Measurements from ENCODE around the gene URGCP. TPM values are rescaled to one million over a fixed set of nuclear protein-coding genes. Genes with fewer than 3 reads are reported as not detected.
"Not testable (repeated sequence)": the region's sequence is repeated elsewhere in the genome, so short reads cannot be mapped to it uniquely, and the experiment has no call there.

The URGCP gene
- polyA plus RNA-seq, 2 donors = 12.2 to 18.8 TPM

- no peaks in the 10 kb centered on the region for H3K9me3 ChIP-seq (ENCODE audit: control insufficient read depth in 2 of 2, insufficient read depth in 1 of 2, low read depth in 1 of 2, low read length in 1 of 2)
- no peak overlapping the region for H3K4me3 ChIP-seq (ENCODE audit: low read depth in 1 of 2, low read length in 2 of 2)
- peaks cover 0 to 8% of the 10 kb centered on the region in 2 donors for H3K36me3 ChIP-seq (ENCODE audit: control insufficient read depth in 2 of 2, insufficient read depth in 2 of 2, low read length in 1 of 2)
- no peak overlapping the region for H3K27ac ChIP-seq (ENCODE audit: low read depth in 2 of 2, low read length in 1 of 2)
- H3K4me1 ChIP-seq (ENCODE audit: control insufficient read depth in 2 of 2, insufficient read depth in 2 of 2, low read length in 1 of 2) = peaks cover 0 to 3% of the 10 kb centered on the region in 2 donors
- H3K27me3 ChIP-seq (ENCODE audit: control insufficient read depth in 1 of 2, insufficient read depth in 2 of 2, low read length in 2 of 2) = no peaks in the 10 kb centered on the region
- 36% methylated on average over 2 of the region's 2 CpGs for WGBS, 2 donors
Measured at GRCh38 chr7:43921423-43921822, 15.0 kb upstream of the URGCP start.

- H3K36me3 ChIP-seq (ENCODE audit: control insufficient read depth in 2 of 2, insufficient read depth in 2 of 2, low read length in 1 of 2) = peaks cover 0 to 8% of the 10 kb centered on the region in 2 donors
- no peaks in the 10 kb centered on the region for H3K9me3 ChIP-seq (ENCODE audit: control insufficient read depth in 2 of 2, insufficient read depth in 1 of 2, low read depth in 1 of 2, low read length in 1 of 2)
- no peak overlapping the region for H3K27ac ChIP-seq (ENCODE audit: low read depth in 2 of 2, low read length in 1 of 2)
- H3K27me3 ChIP-seq (ENCODE audit: control insufficient read depth in 1 of 2, insufficient read depth in 2 of 2, low read length in 2 of 2) = no peaks in the 10 kb centered on the region
- H3K4me1 ChIP-seq (ENCODE audit: control insufficient read depth in 2 of 2, insufficient read depth in 2 of 2, low read length in 1 of 2) = no peaks in the 10 kb centered on the region
- no peak overlapping the region for H3K4me3 ChIP-seq (ENCODE audit: low read depth in 1 of 2, low read length in 2 of 2)
- whole genome bisulfite sequencing, 2 donors = 95% methylated on average over 5 of the region's 5 CpGs
Measured at GRCh38 chr7:43915907-43916306, 9.5 kb upstream of the URGCP start.

- no peak overlapping the region for H3K4me3 ChIP-seq (ENCODE audit: low read depth in 1 of 2, low read length in 2 of 2)
- no peaks in the 10 kb centered on the region for H3K4me1 ChIP-seq (ENCODE audit: control insufficient read depth in 2 of 2, insufficient read depth in 2 of 2, low read length in 1 of 2)
- 87 to 89% methylated on average over 5 of the region's 5 CpGs for WGBS, 2 donors
- no peaks in the 10 kb centered on the region for H3K27me3 ChIP-seq (ENCODE audit: control insufficient read depth in 1 of 2, insufficient read depth in 2 of 2, low read length in 2 of 2)
- H3K27ac ChIP-seq (ENCODE audit: low read depth in 2 of 2, low read length in 1 of 2) = no peak overlapping the region
- peaks cover 0 to 7% of the 10 kb centered on the region in 2 donors for H3K36me3 ChIP-seq (ENCODE audit: control insufficient read depth in 2 of 2, insufficient read depth in 2 of 2, low read length in 1 of 2)
- H3K9me3 ChIP-seq (ENCODE audit: control insufficient read depth in 2 of 2, insufficient read depth in 1 of 2, low read depth in 1 of 2, low read length in 1 of 2) = no peaks in the 10 kb centered on the region
Measured at GRCh38 chr7:43914795-43915194, 8.4 kb upstream of the URGCP start.

GRCh38 chr7:43905956-43906330, 453 bp downstream of the URGCP start:
- WGBS, 2 donors = 1 to 2% methylated on average over 31 to 43 of the region's 43 CpGs
- H3K4me1 ChIP-seq (ENCODE audit: control insufficient read depth in 2 of 2, insufficient read depth in 2 of 2, low read length in 1 of 2) = peaks cover 3 to 10% of the 10 kb centered on the region in 2 donors

GRCh38 chr7:43905209-43905946, 1.0 kb downstream of the URGCP start:
- WGBS, 2 donors = 28 to 32% methylated on average over 8 of the region's 8 CpGs
- Histone ChIP-seq H3K27ac (ENCODE audit: low read depth in 2 of 2, low read length in 1 of 2) (peak overlapping the region; percentile 90 to 92), H3K4me3 (ENCODE audit: low read depth in 1 of 2, low read length in 2 of 2) (peak overlapping the region; percentile 83 to 85), H3K4me1 (ENCODE audit: control insufficient read depth in 2 of 2, insufficient read depth in 2 of 2, low read length in 1 of 2) (peaks cover 3 to 10% of the 10 kb centered on the region in 2 donors), H3K27me3 (ENCODE audit: control insufficient read depth in 1 of 2, insufficient read depth in 2 of 2, low read length in 2 of 2) (no peaks in the 10 kb centered on the region), H3K9me3 (ENCODE audit: control insufficient read depth in 2 of 2, insufficient read depth in 1 of 2, low read depth in 1 of 2, low read length in 1 of 2) (no peaks in the 10 kb centered on the region), H3K36me3 (ENCODE audit: control insufficient read depth in 2 of 2, insufficient read depth in 2 of 2, low read length in 1 of 2) (no peaks in the 10 kb centered on the region)

More at GRCh38 chr7:43905956-43906330, 453 bp downstream of the URGCP start:
- Histone ChIP-seq H3K9me3 (ENCODE audit: control insufficient read depth in 2 of 2, insufficient read depth in 1 of 2, low read depth in 1 of 2, low read length in 1 of 2) (no peaks in the 10 kb centered on the region), H3K36me3 (ENCODE audit: control insufficient read depth in 2 of 2, insufficient read depth in 2 of 2, low read length in 1 of 2) (no peaks in the 10 kb centered on the region), H3K27me3 (ENCODE audit: control insufficient read depth in 1 of 2, insufficient read depth in 2 of 2, low read length in 2 of 2) (no peaks in the 10 kb centered on the region), H3K27ac (ENCODE audit: low read depth in 2 of 2, low read length in 1 of 2) (peak overlapping the region; percentile 90 to 92), H3K4me3 (ENCODE audit: low read depth in 1 of 2, low read length in 2 of 2) (peak overlapping the region; percentile 83 to 85)

GRCh38 chr7:43904533-43905208, 1.7 kb downstream of the URGCP start:
- H3K27me3 ChIP-seq (ENCODE audit: control insufficient read depth in 1 of 2, insufficient read depth in 2 of 2, low read length in 2 of 2) = no peaks in the 10 kb centered on the region
- H3K36me3 ChIP-seq (ENCODE audit: control insufficient read depth in 2 of 2, insufficient read depth in 2 of 2, low read length in 1 of 2) = no peaks in the 10 kb centered on the region
- WGBS, 2 donors = 87 to 92% methylated on average over 5 of the region's 5 CpGs
- H3K9me3 ChIP-seq (ENCODE audit: control insufficient read depth in 2 of 2, insufficient read depth in 1 of 2, low read depth in 1 of 2, low read length in 1 of 2) = no peaks in the 10 kb centered on the region
- H3K4me1 ChIP-seq (ENCODE audit: control insufficient read depth in 2 of 2, insufficient read depth in 2 of 2, low read length in 1 of 2) = peaks cover 3 to 10% of the 10 kb centered on the region in 2 donors
- no peak overlapping the region for H3K4me3 ChIP-seq (ENCODE audit: low read depth in 1 of 2, low read length in 2 of 2)
- no peak overlapping the region for H3K27ac ChIP-seq (ENCODE audit: low read depth in 2 of 2, low read length in 1 of 2)

GRCh38 chr7:43902542-43903054, 3.8 kb downstream of the URGCP start:
- no peak overlapping the region for H3K27ac ChIP-seq (ENCODE audit: low read depth in 2 of 2, low read length in 1 of 2)
- 84 to 93% methylated on average over 5 of the region's 5 CpGs for whole genome bisulfite sequencing, 2 donors
- H3K4me1 ChIP-seq (ENCODE audit: control insufficient read depth in 2 of 2, insufficient read depth in 2 of 2, low read length in 1 of 2) = peaks cover 3 to 10% of the 10 kb centered on the region in 2 donors
- no peak overlapping the region for H3K4me3 ChIP-seq (ENCODE audit: low read depth in 1 of 2, low read length in 2 of 2)
- no peaks in the 10 kb centered on the region for H3K36me3 ChIP-seq (ENCODE audit: control insufficient read depth in 2 of 2, insufficient read depth in 2 of 2, low read length in 1 of 2)
- no peaks in the 10 kb centered on the region for H3K27me3 ChIP-seq (ENCODE audit: control insufficient read depth in 1 of 2, insufficient read depth in 2 of 2, low read length in 2 of 2)
- H3K9me3 ChIP-seq (ENCODE audit: control insufficient read depth in 2 of 2, insufficient read depth in 1 of 2, low read depth in 1 of 2, low read length in 1 of 2) = no peaks in the 10 kb centered on the region

- not testable (repeated sequence) for H3K9me3 ChIP-seq (ENCODE audit: control insufficient read depth in 2 of 2, insufficient read depth in 1 of 2, low read depth in 1 of 2, low read length in 1 of 2); H3K27me3 ChIP-seq (ENCODE audit: control insufficient read depth in 1 of 2, insufficient read depth in 2 of 2, low read length in 2 of 2); H3K36me3 ChIP-seq (ENCODE audit: control insufficient read depth in 2 of 2, insufficient read depth in 2 of 2, low read length in 1 of 2); H3K27ac ChIP-seq (ENCODE audit: low read depth in 2 of 2, low read length in 1 of 2); H3K4me1 ChIP-seq (ENCODE audit: control insufficient read depth in 2 of 2, insufficient read depth in 2 of 2, low read length in 1 of 2); H3K4me3 ChIP-seq (ENCODE audit: low read depth in 1 of 2, low read length in 2 of 2)
- WGBS, 2 donors = 93 to 94% methylated on average over 2 of the region's 2 CpGs
Measured at GRCh38 chr7:43898571-43898970, 7.8 kb downstream of the URGCP start.

GRCh38 chr7:43895847-43896415, 10.5 kb downstream of the URGCP start:
- H3K27me3 ChIP-seq (ENCODE audit: control insufficient read depth in 1 of 2, insufficient read depth in 2 of 2, low read length in 2 of 2) = no peaks in the 10 kb centered on the region
- WGBS, 2 donors = 87 to 94% methylated on average over 8 of the region's 8 CpGs
- no peaks in the 10 kb centered on the region for H3K9me3 ChIP-seq (ENCODE audit: control insufficient read depth in 2 of 2, insufficient read depth in 1 of 2, low read depth in 1 of 2, low read length in 1 of 2)
- H3K27ac ChIP-seq (ENCODE audit: low read depth in 2 of 2, low read length in 1 of 2) = no peak overlapping the region
- H3K36me3 ChIP-seq (ENCODE audit: control insufficient read depth in 2 of 2, insufficient read depth in 2 of 2, low read length in 1 of 2) = no peaks in the 10 kb centered on the region
- H3K4me1 ChIP-seq (ENCODE audit: control insufficient read depth in 2 of 2, insufficient read depth in 2 of 2, low read length in 1 of 2) = peaks cover 0 to 3% of the 10 kb centered on the region in 2 donors
- no peak overlapping the region for H3K4me3 ChIP-seq (ENCODE audit: low read depth in 1 of 2, low read length in 2 of 2)
